Measurements from ENCODE around the gene PCK2.

The PCK2 gene

DNA sequence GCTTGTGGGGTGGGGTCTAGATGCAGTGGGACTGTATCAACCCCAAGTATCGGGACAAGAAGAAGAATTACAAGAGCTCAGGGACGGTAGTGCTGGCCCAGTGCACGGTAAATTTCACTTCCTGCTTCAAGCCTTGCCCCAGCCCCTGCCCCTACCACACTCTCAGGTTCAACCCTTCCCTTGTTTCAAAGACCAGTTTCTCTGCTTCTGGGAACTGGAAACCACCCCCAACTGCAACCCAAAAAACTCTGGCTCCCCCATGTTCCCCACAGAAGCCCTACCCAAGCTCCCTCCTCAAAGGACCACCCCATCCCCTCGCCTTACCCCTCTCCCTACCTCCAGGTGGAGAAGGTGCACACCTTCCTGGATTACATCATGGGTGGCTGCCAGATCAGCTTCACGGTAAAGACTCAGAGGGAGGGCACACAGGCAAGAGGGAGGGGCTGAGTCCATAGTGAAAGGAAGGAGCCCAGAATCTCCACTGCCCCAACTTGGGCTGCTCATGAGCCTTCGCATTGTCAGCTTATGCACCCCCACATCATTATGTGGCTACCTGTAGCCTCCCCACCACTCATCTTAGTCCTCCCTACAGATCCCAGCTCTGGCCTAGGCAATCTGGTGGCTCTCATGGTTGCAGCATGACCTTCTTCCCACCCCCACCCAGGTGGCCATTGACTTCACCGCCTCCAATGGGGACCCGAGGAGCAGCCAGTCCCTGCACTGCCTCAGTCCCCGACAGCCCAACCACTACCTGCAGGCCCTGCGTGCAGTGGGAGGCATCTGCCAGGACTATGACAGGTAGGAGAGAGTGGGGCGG is 18.4 kb upstream of the PCK2 start:
- DNase-seq (ENCODE audit: low read depth in 2 of 2) = no peak

DNA sequence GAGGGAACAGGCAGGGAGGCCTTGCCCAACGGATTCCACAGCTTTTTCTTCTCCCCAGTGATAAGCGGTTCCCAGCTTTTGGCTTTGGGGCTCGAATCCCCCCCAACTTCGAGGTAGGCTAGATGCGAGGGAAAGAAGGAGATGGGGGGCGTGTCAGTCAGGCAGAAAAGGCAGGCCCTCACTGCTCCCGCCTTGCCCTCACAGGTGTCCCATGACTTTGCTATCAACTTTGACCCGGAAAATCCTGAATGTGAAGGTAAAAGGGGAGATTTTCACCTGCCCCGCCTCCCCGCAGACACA is 17.9 kb upstream of the PCK2 start:
- no peak for DNase-seq (ENCODE audit: low read depth in 2 of 2)

DNA sequence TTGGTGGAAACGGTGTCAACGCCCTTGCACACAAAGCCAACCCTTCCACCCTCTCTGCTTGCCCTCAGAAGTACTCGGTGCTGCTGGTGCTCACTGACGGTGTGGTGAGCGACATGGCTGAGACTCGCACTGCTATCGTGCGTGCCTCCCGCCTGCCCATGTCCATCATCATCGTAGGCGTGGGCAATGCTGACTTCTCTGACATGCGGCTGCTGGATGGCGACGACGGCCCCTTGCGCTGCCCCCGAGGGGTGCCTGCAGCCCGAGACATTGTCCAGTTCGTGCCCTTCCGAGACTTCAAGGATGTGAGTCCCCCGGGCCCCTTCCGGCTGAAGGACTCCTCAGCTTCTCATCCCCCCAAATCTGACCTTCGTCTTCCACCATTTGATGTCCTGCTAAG is 17.0 kb upstream of the PCK2 start:
- DNase-seq (ENCODE audit: low read depth in 2 of 2) = no peak

DNA sequence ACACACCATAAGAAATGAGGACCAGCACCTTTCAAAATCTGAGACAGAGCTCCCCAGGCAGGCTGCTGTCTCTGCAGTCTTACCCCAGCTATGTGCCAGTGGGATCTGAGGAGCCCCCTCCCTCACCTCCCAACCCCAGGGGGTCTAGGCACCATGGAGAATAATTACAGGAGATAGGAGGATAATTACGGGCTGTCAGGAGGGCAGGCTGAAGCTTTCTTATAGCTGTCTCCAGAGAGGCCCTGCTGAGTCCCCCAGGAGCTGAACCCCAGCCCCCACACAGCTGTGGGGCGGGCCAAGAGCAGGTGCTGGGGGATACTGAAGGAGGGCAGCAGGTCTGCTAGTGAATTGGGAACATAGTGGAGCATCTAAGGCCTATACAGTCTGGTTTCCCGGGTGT is 16.0 kb upstream of the PCK2 start:
- no peak for DNase-seq (ENCODE audit: low read depth in 2 of 2)

DNA sequence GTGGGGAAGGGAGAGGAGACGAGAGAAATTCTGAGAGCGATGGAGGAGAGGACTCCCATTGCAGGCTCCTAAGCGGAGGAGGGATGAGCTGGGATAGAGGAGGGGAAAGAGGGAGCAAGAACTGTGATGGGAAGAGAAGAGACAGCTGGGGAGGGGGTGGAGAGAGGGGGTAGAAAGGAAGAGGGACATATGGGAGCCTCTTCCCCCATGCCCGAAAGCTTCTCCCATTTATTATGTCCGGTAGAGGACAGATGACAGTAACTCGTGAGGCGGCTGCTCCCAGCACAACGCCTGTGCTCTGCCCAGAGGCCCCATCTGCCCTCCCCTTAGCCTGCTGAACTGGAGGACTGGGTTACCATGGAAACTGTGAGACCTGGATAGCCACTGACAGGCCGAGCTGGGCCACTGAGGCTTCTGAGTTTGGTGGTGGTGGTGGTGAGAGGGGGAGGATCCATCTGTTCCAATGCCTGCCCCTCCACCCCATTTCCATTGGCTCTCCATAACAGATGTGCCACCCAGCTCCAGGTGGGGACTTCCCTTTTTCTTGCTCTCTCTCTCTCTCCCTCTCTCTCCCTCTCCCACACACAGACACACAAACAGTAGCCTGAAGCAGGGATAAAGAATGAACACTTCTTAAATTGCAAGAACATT is 14.5 kb upstream of the PCK2 start:
- DNase-seq (ENCODE audit: low read depth in 2 of 2) = no peak

DNA sequence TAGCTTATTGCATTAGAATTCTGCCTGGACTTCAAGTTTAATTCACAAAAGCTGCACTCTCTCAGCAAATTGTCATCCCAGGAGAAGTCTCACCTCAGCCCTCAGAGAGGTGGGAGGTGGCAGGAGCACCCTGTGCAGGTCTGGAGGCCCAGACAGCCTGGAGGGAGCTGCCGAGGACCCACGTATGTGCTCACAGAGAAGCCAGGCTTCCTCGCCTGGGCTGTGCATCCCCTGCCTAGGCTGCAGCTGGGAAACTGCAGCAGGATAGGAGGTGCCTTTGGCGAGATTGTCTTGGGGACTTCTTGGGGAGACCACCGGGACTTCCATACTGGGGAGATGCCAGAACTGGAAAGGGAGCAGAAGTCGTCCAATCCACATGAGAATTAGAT is 14.0 kb upstream of the PCK2 start:
- DNase-seq (ENCODE audit: low read depth in 2 of 2) = no peak

DNA sequence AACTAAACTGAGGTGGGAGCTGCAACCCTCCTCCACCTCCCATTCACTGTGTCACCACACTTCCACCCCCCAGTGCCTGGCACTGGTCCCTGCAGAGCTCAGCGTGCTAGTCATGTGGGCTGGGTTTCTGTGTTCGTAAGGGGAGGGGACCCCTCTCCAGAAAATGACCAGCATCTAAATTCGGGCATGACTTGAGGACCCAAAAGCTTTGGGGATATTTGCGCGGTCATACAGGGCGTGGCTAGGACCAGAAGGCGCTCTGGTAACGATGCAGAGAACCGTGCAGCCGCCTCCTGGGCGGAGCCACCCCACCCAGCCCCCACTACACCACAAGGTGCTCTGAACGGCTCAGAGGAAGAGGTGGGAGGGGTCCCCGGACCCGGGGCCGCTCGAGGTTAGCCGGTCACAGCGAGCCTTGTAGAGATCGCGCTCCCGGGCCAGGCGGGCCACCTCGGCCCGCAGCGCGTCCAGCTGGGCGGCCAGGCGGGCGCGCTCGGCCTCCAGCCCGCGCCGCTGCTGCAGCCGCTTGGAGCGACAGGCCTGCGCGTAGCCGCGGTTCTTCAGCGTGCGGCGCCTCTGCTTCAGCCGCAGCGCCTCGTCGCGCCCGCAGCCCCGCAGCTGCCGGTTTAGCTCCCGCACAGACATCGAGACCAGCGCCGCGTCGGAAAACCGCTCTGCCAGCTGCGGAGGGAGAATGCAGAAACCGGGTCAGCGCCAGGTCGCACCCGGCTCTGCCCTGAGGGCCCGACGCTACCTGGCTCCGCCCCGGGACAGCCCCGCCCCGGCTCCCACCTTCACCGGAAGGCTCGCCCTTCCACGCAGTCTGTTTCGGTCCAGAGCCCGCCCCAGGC is 13.0 kb upstream of the PCK2 start:
- DNase-seq (ENCODE audit: low read depth in 2 of 2) = peak; percentile 58 to 62

DNA sequence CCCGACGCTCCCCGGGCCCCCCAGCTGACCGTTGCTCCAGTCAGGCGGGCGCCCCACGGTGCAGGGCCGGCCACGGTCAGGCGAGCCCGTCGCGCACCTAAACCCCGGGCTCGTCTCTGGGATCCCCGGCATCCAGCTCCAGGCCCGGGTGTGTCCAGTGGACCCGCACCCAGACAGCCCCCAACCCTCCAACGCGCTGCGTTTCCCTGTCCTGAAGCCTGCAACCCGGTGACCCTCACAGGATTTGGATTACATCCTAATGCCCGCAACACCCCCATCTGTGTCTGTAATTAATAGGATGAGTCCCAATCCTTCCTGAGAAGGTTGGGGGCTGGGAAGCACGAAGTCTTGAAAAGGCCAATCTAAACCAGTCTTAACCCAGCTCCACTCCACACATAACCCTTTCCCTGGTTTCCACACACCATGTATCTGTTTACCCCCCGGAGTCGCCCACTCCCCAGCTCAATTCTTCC is 12.3 kb upstream of the PCK2 start:
- DNase-seq (ENCODE audit: low read depth in 2 of 2) = no peak

DNA sequence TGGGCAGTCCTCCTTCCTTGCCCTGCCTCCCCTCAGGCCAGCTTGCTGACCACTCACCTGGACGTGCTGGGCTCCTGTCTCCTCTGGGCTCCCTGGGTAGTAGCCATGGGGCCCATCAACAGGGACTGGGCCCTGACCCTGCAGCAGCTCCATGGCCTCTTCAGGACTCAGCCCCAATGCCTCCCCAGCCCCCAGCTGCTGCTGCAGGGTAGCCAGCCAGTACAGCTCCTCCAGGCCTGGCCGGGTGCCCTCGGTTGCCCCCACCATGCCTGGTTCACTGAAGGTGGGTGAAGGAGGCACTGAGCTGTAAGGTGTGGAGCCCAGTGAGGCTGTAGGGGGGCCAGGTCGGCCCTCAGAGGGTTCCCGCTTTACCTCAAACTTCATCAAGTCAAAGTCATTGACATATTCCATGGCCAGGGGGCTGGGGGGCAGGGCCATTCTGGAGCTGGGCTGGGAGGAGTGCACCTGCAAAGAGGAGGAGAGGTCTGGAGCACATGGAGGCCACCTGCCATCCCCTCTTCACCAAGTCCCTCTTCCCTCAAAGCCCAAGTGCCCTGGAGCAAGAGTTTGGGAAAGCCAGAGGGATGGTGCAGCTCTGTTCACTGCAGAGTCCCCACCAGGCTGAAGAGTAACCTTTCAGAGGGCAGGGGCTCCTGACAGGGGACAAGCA is 11.6 kb upstream of the PCK2 start:
- no peak for DNase-seq (ENCODE audit: low read depth in 2 of 2)

DNA sequence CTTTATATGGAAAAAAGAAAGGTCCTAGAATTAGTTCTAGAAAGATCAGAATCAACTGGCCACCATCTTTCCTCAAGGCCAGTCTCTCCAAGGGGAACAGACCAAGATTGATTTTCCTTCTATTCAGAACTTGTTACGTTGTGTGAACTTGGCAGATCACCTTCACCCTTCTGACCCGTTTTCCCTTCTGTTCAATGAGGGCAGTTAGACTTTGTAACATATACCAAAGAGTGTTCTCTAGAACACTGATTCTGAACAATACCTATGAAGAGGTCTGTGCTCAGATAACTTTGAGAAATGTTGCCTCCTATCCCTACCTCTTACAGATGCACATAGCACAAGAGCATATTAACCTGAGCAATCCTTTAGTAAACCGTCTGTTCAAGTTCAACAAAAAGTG is 10.6 kb upstream of the PCK2 start:
- no peak for DNase-seq (ENCODE audit: low read depth in 2 of 2)

DNA sequence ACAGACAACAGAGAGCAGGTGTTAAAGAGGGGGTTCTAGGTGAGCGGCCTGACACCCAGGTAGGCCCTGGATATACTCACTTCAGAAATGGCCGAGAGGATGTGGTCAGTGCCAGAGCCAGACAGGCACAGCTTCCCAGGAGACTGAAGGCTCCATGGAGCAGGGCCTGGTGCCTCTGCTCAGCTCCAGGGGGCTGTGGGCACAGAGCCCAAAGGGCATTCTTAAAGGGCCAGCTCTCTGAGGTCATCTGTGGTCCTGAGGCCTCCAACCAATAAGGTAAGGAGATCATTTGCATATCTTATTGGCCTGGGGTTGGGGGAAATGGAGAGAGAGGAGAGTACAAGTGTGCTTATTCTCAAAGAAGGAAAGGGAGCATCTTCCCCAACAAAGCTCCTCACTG is 9.7 kb upstream of the PCK2 start:
- DNase-seq (ENCODE audit: low read depth in 2 of 2) = no peak

DNA sequence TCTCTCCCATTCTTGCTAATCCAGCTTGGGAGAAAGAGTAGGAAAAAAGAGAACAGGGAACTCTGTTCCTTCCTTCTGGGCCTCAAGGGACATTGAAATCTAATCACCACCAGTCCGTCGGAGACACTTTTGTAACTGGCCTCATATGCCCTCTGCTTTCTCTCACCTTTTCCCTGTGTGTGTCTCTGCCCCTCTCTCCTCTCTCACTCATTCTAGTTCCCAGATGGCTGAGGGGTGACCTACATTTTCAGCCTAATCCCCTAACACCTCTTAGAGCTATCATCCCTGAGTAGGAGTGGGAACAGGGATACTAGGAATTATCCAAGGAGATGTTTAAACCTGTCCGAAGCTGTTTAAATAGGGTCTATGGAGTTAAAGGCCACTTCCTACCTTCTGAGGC is 8.9 kb upstream of the PCK2 start:
- DNase-seq (ENCODE audit: low read depth in 2 of 2) = no peak

DNA sequence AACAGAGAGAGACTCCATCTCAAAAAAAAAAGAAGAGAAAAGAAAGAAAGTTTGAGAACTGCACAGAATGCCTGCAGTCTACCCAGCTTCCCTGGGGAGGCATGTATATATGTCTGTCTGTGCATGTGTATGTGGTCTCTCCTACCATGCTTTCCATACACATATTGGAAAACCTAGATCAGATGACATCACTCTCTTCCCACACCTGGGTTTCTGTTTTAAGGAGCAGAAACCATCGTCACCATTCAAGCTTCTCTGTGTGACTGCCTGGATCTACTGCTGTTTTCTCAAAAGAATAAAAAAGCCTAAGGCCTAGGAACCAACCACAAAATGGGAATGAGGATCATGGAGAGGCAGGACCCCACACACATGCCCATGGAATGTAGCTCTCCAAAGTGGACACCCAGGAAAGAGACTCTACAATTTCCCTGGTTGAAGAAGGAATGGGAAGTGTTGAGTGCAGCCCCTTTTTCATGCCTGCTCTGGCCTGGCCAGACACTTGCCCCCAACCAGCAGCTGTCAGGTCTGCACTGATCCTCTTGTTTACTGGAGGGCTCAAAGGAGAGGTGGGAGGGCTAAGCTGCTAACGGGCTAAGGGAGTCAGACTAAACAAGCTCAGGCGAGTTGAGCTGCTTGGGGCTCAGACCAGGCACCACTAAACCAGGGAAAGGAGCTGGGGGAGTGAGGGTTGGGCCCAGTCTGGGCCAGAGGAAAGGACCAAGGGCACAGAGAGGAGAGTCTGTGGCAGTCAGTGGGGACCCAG is 7.7 kb upstream of the PCK2 start:
- DNase-seq (ENCODE audit: low read depth in 2 of 2) = no peak

DNA sequence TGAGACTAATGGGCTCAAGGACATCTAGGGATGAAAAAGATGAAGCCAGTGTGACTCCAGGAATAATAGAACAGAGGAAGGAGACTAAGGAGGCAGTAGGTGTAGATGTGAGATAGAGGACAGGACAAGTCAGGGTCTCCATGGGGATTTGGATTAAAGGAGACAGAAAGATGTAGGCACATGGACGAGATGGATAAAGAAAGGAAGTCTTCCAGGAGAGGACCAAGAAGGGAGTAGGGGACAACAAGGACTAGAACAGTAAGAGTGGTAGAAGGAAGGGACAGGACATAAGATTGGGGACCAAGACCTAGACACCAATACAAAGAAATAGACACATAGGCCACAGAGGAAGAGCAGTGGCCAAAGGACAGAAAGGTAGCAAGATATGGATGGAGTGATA is 7.1 kb upstream of the PCK2 start:
- DNase-seq (ENCODE audit: low read depth in 2 of 2) = no peak

DNA sequence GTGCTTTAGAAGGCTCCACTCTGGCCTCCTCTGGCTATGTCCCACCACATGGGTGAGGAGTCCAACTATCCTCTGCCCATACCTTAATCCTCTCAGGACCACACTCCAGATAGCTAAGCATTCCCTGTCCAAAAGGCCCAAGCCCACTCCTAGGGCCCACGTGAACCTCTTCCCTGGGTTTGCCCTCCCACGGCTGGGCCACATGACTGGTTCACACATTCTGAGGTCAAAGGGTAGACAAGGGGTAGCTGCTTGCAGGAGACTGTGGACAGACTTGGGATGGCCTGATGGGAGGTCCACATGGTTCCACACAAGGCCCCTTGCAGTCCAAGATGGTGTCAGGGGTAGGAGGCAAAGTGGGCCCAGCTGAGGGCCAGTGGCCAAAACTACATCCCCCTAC is 6.0 kb upstream of the PCK2 start:
- no peak for DNase-seq (ENCODE audit: low read depth in 2 of 2)

DNA sequence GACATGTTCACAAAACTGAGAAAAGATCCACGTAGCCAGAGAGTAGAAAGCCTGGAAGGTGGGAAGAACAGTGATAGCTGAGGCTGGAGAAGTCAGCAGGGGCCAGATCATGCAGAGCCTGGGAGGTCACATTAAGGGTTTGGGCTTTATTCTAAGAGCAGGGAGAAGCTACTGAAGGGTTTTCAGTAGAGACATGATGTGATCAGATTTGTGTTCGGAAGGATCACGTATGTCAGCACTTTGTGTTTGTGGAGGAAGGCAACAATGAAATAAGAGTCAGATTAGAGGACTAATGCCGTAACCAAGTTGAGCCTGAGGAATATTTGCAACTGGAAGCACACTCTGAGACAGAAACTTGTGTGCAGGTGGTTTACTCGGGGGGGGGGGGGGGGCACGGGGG is 4.2 kb upstream of the PCK2 start:
- DNase-seq (ENCODE audit: low read depth in 2 of 2) = no peak

DNA sequence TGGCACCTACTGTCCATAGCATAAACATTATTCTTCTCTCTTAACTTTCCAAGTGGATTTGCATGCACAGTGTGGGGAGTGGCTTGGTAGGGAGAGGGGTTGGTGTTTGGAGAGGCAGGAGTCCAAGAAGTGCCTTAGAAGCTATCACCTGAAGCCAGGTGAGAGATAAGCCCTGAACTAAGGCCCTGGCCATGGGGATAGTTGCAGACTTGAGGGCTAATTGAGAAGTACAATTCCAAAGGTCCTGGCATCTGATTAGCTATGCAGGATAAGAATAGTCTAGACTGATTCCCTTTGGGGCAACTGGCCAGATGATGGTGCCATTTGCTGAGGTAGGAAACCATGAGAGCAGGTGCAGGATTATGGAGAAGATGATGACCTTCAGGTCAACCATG is 2.0 kb upstream of the PCK2 start:
- DNase-seq (ENCODE audit: low read depth in 2 of 2) = no peak

DNA sequence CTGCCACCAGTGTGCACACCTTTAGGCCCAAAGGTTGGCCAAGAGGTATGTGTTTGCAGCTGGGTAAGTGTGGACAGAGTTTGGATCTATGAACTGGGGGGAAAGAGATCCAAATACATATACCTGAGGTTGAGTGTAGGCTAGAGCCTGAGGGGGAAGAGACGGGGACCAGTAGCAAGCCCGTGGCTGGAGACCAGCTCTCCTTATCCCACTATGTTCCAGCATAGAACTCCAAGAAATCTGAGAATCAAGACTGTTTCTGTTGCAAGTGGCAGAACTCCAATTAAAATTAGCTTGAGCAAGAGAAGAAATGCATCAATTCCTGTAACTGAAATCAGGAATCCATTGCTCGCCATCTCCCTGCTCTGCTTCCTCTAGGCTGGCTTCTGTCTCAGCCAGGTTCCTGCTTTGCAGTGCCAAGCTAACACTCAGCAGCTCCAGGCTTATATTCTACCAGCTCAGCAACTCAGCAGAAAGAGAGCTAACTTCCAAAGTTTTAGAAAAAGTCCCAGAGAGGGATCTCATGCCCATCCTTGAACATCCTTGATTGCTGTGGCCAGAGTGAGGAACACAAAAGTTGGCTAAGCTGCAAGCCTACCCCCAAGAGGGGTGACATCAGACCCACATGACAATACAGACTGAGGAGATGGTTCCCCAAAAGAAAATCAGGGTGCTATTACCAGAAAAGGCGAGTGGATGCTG is 1.5 kb upstream of the PCK2 start:
- DNase-seq (ENCODE audit: low read depth in 2 of 2) = no peak

DNA sequence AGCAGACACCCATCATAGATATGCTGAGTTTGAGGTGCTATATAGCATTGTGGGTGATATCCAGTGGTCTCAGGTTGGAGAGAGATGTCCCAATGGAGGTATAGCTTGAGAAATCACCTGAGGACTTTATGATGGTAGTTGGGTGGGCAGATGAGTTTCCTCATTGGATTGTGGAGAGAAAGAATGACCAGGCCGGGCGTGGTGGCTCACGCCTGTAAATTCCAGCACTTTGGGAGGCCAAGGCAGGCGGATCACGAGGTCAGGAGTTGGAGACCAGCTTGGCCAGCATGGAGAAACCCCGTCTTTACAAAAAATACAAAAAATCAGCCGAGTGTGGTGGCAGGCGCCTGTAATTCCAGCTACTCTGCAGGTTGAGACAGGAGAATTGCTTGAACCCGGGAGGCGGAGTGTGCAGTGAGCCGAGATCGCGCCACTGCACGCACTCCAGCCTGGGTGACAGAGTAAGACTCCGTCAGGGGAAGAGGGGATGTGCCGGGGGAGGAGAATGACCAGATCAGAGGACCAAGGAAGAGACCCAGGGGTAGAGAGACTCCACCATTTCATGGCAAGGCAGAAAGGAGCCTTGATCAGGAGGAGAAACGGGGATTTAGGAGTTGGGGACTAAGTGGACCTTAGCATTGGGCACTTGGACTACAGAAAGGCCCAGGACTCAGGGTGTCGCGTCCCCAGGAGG is 757 bp upstream of the PCK2 start:
- no peak for DNase-seq (ENCODE audit: low read depth in 2 of 2)

DNA sequence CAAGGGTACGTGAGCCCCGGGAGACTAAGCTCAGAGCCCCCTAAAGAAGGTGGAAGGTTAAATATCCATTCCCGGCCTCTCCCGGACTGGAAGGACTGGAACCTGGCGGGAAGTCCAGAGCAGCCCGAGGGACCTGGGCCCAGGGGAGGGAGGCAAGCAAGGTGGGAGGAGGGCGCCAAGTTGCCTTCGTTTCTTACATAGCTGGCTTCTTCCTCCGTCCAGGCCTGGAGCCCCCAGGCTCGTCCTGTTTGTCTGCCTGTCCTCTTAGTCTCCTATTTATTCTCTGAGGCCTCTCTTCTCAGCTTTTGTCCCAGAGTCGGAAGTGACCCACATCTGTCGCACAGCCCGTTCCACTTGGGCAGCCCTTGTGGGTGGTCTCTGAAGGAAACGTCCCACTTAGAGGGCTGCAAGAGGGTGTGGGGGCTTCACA is 745 bp downstream of the PCK2 start:
- DNase-seq (ENCODE audit: low read depth in 2 of 2) = no peak

All from stimulated activated CD8-positive, alpha-beta memory T cell treated with anti-CD3 and anti-CD28 coated beads, Interleukin-2, amount 100 ng/mL, for 48 hours (primary cell).